ENCODE data around the gene DNAAF5. TPM values are rescaled to one million over a fixed set of nuclear protein-coding genes. Genes with fewer than 3 reads are reported as not detected.

Gene DNAAF5
- total RNA-seq, 6 experiments from 2014 or later: 25.4 to 33.0 (median 27.5) TPM

DNA sequence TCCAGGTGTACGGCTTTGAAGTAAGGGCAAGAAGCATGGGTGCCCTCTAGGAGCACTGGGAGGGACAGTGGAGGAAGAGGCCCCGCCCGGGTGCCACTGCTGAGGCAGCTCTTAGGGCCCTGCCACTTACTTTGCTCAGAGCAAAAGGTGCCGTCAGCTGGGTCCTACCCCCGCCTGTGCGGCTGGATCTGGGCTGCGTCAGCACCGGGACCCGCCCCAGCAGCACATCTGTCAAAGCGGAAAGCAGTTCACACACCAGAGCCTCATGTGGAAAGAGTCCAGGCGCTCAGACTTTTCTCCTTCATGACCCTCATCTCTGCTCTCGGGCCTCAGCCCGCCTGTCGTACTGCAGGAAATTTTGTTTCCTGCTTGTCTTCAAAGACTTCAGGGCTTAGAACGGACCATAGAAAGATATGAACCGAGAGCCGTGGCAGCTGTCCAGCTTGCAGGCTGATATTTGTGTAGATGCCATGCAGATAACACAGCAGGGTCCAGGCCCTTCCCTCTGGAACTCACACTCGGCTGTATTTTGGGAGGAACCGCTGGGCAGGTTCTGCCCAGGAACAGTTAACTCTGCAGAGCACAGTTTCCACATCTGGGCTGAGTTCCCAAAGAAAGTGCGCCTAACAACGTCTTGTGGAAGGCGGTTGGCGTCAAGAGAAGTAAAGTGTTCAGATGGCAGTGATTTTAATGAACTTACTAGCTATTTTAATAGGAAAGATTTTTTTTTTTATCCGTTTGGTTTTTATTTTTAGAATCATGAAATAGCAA is 44.9 kb downstream of the DNAAF5 start:
- H3K27me3 Mint-ChIP-seq (ENCODE audit: insufficient read depth): peaks cover 4% of the 10 kb centered on the region; the same call in 1 of the 2 replicates
- H3K9me3 Mint-ChIP-seq: no peaks in the 10 kb centered on the region
- H3K4me1 Mint-ChIP-seq (ENCODE audit: low read depth): no peaks in the 10 kb centered on the region
- TF ChIP-seq, protein P1, sequence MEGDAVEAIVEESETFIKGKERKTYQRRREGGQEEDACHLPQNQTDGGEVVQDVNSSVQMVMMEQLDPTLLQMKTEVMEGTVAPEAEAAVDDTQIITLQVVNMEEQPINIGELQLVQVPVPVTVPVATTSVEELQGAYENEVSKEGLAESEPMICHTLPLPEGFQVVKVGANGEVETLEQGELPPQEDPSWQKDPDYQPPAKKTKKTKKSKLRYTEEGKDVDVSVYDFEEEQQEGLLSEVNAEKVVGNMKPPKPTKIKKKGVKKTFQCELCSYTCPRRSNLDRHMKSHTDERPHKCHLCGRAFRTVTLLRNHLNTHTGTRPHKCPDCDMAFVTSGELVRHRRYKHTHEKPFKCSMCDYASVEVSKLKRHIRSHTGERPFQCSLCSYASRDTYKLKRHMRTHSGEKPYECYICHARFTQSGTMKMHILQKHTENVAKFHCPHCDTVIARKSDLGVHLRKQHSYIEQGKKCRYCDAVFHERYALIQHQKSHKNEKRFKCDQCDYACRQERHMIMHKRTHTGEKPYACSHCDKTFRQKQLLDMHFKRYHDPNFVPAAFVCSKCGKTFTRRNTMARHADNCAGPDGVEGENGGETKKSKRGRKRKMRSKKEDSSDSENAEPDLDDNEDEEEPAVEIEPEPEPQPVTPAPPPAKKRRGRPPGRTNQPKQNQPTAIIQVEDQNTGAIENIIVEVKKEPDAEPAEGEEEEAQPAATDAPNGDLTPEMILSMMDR (IDR thresholded peaks at IDR 0.05): no peak
- H3K36me3 Mint-ChIP-seq (ENCODE audit: low read depth): peaks cover 17% of the 10 kb centered on the region
- no peak overlapping the region for H3K27ac Mint-ChIP-seq
- no peak overlapping the region for H3K4me3 Mint-ChIP-seq
- DNase-seq: no peak

DNA sequence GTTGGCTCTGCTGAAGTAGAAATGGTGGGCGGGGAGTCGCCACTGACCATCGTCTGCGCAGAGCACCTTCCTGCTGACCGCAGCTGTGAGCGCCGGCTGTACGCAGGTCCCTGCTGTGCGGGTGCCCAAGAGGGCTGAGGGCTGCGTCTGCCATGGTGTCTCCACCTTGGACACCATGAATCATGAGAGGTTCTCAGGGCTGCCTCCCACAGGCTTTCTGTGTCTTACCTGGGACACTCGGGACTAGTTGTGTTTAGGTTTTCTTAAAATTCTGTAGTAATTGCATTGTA is 45.5 kb downstream of the DNAAF5 start:
- Mint-ChIP-seq H3K27me3 (ENCODE audit: insufficient read depth) (peaks cover 4% of the 10 kb centered on the region; the same call in 1 of the 2 replicates), H3K4me3 (no peak overlapping the region), H3K36me3 (ENCODE audit: low read depth) (peaks cover 15% of the 10 kb centered on the region), H3K27ac (no peak overlapping the region), H3K9me3 (no peaks in the 10 kb centered on the region), H3K4me1 (ENCODE audit: low read depth) (no peaks in the 10 kb centered on the region)
- TF ChIP-seq, protein P1 (IDR thresholded peaks at IDR 0.05): no peak
- DNase-seq: no peak

DNA sequence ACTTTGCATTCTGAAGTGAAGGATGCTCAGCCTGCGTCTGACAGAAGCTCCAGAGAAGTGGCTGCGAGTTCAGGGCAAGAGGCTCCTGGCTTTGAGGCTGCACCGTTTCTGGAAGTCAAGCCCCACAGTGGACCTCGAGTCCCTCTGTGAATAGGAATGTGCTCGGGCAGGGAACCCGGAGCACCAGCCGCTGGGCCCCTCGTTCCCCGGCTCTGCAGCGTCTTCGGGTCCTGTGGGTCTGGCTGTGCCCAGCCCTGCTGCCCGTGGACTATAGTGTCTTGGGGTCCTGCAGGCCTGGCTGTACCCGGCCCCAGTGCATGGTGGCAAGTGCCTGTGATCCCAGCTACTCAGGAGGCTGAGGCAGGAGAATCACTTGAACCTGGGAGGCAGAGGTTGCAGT is 45.9 kb downstream of the DNAAF5 start:
- Mint-ChIP-seq H3K4me1 (ENCODE audit: low read depth) (no peaks in the 10 kb centered on the region), H3K27me3 (ENCODE audit: insufficient read depth) (peaks cover 4% of the 10 kb centered on the region; the same call in 1 of the 2 replicates), H3K36me3 (ENCODE audit: low read depth) (peaks cover 12% of the 10 kb centered on the region), H3K27ac (no peak overlapping the region), H3K9me3 (no peaks in the 10 kb centered on the region), H3K4me3 (no peak overlapping the region)
- TF ChIP-seq, protein P1 (IDR thresholded peaks at IDR 0.05): no peak
- no peak for DNase-seq

DNA sequence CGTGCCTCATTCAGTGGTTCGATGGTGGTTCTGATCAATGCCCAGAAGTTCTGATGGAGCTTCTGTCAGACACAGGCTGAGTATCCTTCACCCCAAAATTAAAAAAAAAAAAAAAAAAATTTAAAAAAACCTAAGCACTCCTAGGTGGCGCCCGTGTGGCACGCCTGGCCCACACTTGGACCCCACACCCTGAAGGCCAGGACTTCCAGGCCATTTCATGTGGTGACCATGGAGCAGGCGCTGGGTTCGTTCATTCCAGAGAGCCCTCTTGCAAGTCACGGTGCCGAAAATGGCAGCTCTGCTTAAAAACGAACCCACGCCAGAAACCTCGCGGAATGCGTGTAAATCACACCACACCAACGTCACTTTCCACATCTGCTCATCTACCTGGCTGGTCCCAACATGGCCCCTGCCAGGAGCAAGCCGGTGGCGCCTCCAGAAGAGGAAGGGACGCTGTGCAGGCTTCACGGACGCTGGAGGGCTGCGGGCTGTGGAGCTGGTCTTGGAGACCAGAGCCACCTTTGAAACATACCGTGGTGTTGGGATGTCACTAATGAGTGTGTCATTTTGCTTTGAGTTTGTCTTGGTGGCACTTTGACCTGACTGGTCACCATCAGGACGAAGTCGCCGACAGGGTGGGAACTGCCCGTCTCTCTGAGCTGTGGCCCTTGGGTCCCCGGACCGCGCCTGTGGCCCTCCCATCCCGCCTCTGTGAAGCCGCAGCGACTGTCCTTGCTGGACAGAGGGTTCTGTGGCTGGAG is 46.5 kb downstream of the DNAAF5 start:
- TF ChIP-seq, protein P1 (IDR thresholded peaks at IDR 0.05): no peak
- Mint-ChIP-seq H3K9me3 (no peaks in the 10 kb centered on the region), H3K27me3 (ENCODE audit: insufficient read depth) (peaks cover 2% of the 10 kb centered on the region; the same call in 1 of the 2 replicates), H3K4me1 (ENCODE audit: low read depth) (no peaks in the 10 kb centered on the region), H3K27ac (no peak overlapping the region), H3K36me3 (ENCODE audit: low read depth) (peaks cover 8% of the 10 kb centered on the region), H3K4me3 (no peak overlapping the region)
- DNase-seq: no peak

DNA sequence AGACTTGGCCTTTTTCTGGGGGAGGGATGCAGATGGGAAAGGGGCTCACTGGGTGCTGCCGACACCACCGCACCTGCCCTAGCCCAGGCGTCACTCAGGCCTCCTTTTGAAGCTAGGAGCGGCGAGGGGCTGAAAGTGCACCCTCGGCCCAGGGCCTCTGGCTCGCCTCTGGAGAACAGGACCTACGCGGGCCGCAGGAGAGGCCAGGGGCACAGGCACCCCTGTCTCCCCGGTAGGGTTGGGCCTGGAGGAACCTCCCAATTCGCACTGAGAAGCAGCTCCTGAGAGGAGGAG is 47.1 kb downstream of the DNAAF5 start:
- TF ChIP-seq, protein P1 (IDR thresholded peaks at IDR 0.05): no peak
- no peak overlapping the region for H3K27ac Mint-ChIP-seq
- no peaks in the 10 kb centered on the region for H3K4me1 Mint-ChIP-seq (ENCODE audit: low read depth)
- no peaks in the 10 kb centered on the region for H3K27me3 Mint-ChIP-seq (ENCODE audit: insufficient read depth)
- no peaks in the 10 kb centered on the region for H3K9me3 Mint-ChIP-seq
- peaks cover 5% of the 10 kb centered on the region for H3K36me3 Mint-ChIP-seq (ENCODE audit: low read depth)
- no peak overlapping the region for H3K4me3 Mint-ChIP-seq
- no peak for DNase-seq
